Activated naive CD8-positive, alpha-beta T cell treated with anti-CD3 and anti-CD28 coated beads, Interleukin-2, amount 10 ng/mL, durations not matched to agents 7 days and 5 days (primary cell): ENCODE data around the gene MGME1. TPM values are rescaled to one million over a fixed set of nuclear protein-coding genes. Genes with fewer than 3 reads are reported as not detected.

Experiments
- ATAC-seq: fragments of 150-1000 bp; cut with Tn5 transposase; one replicate; pipeline ENCODE4 v1.10.0; 2021; ENCODE audit warnings: low read depth, moderate library complexity
- POLR2A ChIA-PET: fragments of 350-600 bp; sonication (Branson Sonifier 250); formaldehyde crosslinking; loops from one replicate; lab custom pipeline; 2021; ENCODE audit warnings: antibody characterized with exemption; lab: Charles Lee
- DNase-seq: peaks from one replicate; pipeline ENCODE4 v3.0.0; 2021
- H3K27ac Mint-ChIP-seq: one replicate; pipeline ENCODE4 v1.8.0; 2022; ENCODE audit warnings: mild to moderate bottlenecking, mixed read lengths
- H3K27me3 Mint-ChIP-seq: one replicate; pipeline ENCODE4 v1.8.0; 2022; ENCODE audit warnings: mild to moderate bottlenecking, moderate library complexity, mixed read lengths
- H3K36me3 Mint-ChIP-seq: one replicate; pipeline ENCODE4 v1.8.0; 2021; ENCODE audit warnings: mild to moderate bottlenecking, mixed read lengths
- H3K4me1 Mint-ChIP-seq: one replicate; pipeline ENCODE4 v1.8.0; 2021; ENCODE audit warnings: mixed read lengths
- H3K4me3 Mint-ChIP-seq: one replicate; pipeline ENCODE4 v1.8.0; 2022; ENCODE audit warnings: mild to moderate bottlenecking, moderate library complexity, mixed read lengths
- H3K9me3 Mint-ChIP-seq: one replicate; pipeline ENCODE4 v1.8.0; 2021; ENCODE audit warnings: mixed read lengths
- total RNA-seq, 2 experiments: library from RNA; stranded (reverse); gene quantifications; one replicate each; pipeline ENCODE4 v1.2.3, GENCODE V29; 2021

MGME1 gene
- total RNA-seq, 2 experiments from 2014 or later, result 32.2 to 37.5 TPM

GRCh38 chr20:17935186-17935585 lies 33.6 kb upstream of the MGME1 start:
- H3K4me1 Mint-ChIP-seq, result peaks cover 9% of the 10 kb centered on the region
- H3K27ac Mint-ChIP-seq, result no peak overlapping the region
- no peak overlapping the region for H3K4me3 Mint-ChIP-seq
- peaks cover 4% of the 10 kb centered on the region for H3K27me3 Mint-ChIP-seq
- POLR2A ChIA-PET, result no interaction called here
- no peaks in the 10 kb centered on the region for H3K36me3 Mint-ChIP-seq
- DNase-seq, result no peak
- ATAC-seq, result no peak
- no peaks in the 10 kb centered on the region for H3K9me3 Mint-ChIP-seq

GRCh38 chr20:17935761-17936160 lies 33.1 kb upstream of the MGME1 start:
- POLR2A ChIA-PET, result no interaction called here
- no peak for ATAC-seq

GRCh38 chr20:17936286-17936760 lies 32.5 kb upstream of the MGME1 start:
- Mint-ChIP-seq H3K4me1 (peaks cover 13% of the 10 kb centered on the region), H3K27ac (no peak overlapping the region), H3K36me3 (peaks cover 4% of the 10 kb centered on the region), H3K4me3 (no peak overlapping the region), H3K9me3 (no peaks in the 10 kb centered on the region), H3K27me3 (no peaks in the 10 kb centered on the region)
- DNase-seq (no peak), ATAC-seq (no peak)
- POLR2A ChIA-PET, result no interaction called here

More at GRCh38 chr20:17935761-17936160, 33.1 kb upstream of the MGME1 start:
- H3K9me3 Mint-ChIP-seq, result no peaks in the 10 kb centered on the region
- peaks cover 13% of the 10 kb centered on the region for H3K4me1 Mint-ChIP-seq
- no peak overlapping the region for H3K27ac Mint-ChIP-seq
- no peak overlapping the region for H3K4me3 Mint-ChIP-seq
- peaks cover 2% of the 10 kb centered on the region for H3K27me3 Mint-ChIP-seq
- peaks cover 4% of the 10 kb centered on the region for H3K36me3 Mint-ChIP-seq
- DNase-seq, result no peak

GRCh38 chr20:17936761-17937732 lies 31.8 kb upstream of the MGME1 start:
- no peaks in the 10 kb centered on the region for H3K27me3 Mint-ChIP-seq
- ATAC-seq (no peak), DNase-seq (no peak)
- no peak overlapping the region for H3K4me3 Mint-ChIP-seq
- peak overlapping the region; percentile 25 for H3K27ac Mint-ChIP-seq
- peaks cover 13% of the 10 kb centered on the region for H3K4me1 Mint-ChIP-seq
- peaks cover 6% of the 10 kb centered on the region for H3K36me3 Mint-ChIP-seq
- no peaks in the 10 kb centered on the region for H3K9me3 Mint-ChIP-seq
- POLR2A ChIA-PET, result interaction anchor here (2.1 kb wide), 1 partner anchor 32 kb away, joined by 7 read pairs; the partner anchor contains the start of genes MGME1 and SNX5

- POLR2A ChIA-PET, result interaction anchor here (0.7 to 2.1 kb wide), 4 partner anchors 28 to 56 kb away, joined by 3 to 8 read pairs (median 5); partner anchors contain the start of genes MGME1 and SNX5
- H3K27me3 Mint-ChIP-seq, result no peaks in the 10 kb centered on the region
- ATAC-seq, result peak; percentile 84
- peak; percentile 71 for DNase-seq
- peak overlapping the region; percentile 37 for H3K4me3 Mint-ChIP-seq
- peaks cover 10% of the 10 kb centered on the region for H3K36me3 Mint-ChIP-seq
- no peaks in the 10 kb centered on the region for H3K9me3 Mint-ChIP-seq
- H3K27ac Mint-ChIP-seq, result peak overlapping the region; percentile 73
- H3K4me1 Mint-ChIP-seq, result peaks cover 16% of the 10 kb centered on the region
Measured at GRCh38 chr20:17938871-17939619, 29.8 kb upstream of the MGME1 start.

GRCh38 chr20:17939622-17940223 lies 29.1 kb upstream of the MGME1 start:
- Mint-ChIP-seq H3K4me1 (peaks cover 17% of the 10 kb centered on the region), H3K4me3 (no peak overlapping the region), H3K36me3 (peaks cover 12% of the 10 kb centered on the region), H3K9me3 (no peaks in the 10 kb centered on the region), H3K27me3 (no peaks in the 10 kb centered on the region), H3K27ac (peak overlapping the region; percentile 73)
- DNase-seq, result no peak
- POLR2A ChIA-PET, result interaction anchor here (1.5 to 2.1 kb wide), 2 partner anchors 27 to 29 kb away, joined by 7 to 8 read pairs; partner anchors contain the start of genes MGME1 and SNX5
- ATAC-seq, result peak; percentile 28

GRCh38 chr20:17940224-17940971 lies 28.4 kb upstream of the MGME1 start:
- no peak for DNase-seq
- Mint-ChIP-seq H3K4me3 (no peak overlapping the region), H3K4me1 (peaks cover 17% of the 10 kb centered on the region), H3K27me3 (no peaks in the 10 kb centered on the region), H3K27ac (peak overlapping the region; percentile 73), H3K9me3 (no peaks in the 10 kb centered on the region), H3K36me3 (peaks cover 16% of the 10 kb centered on the region)
- ATAC-seq, result no peak
- POLR2A ChIA-PET, result no interaction called here

GRCh38 chr20:17941087-17941825 lies 27.6 kb upstream of the MGME1 start:
- Mint-ChIP-seq H3K9me3 (no peaks in the 10 kb centered on the region), H3K27me3 (no peaks in the 10 kb centered on the region), H3K4me3 (no peak overlapping the region), H3K36me3 (peaks cover 19% of the 10 kb centered on the region), H3K4me1 (peaks cover 17% of the 10 kb centered on the region), H3K27ac (peak overlapping the region; percentile 56)
- no peak for ATAC-seq
- no peak for DNase-seq
- POLR2A ChIA-PET, result no interaction called here

- Mint-ChIP-seq H3K36me3 (peaks cover 25% of the 10 kb centered on the region), H3K4me3 (no peak overlapping the region), H3K4me1 (peaks cover 17% of the 10 kb centered on the region), H3K27ac (no peak overlapping the region), H3K27me3 (no peaks in the 10 kb centered on the region), H3K9me3 (no peaks in the 10 kb centered on the region)
- ATAC-seq, result no peak
- POLR2A ChIA-PET, result no interaction called here
- no peak for DNase-seq
Measured at GRCh38 chr20:17941826-17942196, 27.0 kb upstream of the MGME1 start.

GRCh38 chr20:17943343-17943742 lies 25.5 kb upstream of the MGME1 start:
- ATAC-seq (no peak), DNase-seq (no peak)
- peaks cover 17% of the 10 kb centered on the region for H3K4me1 Mint-ChIP-seq
- peaks cover 33% of the 10 kb centered on the region for H3K36me3 Mint-ChIP-seq
- H3K4me3 Mint-ChIP-seq, result no peak overlapping the region
- no peaks in the 10 kb centered on the region for H3K9me3 Mint-ChIP-seq
- H3K27ac Mint-ChIP-seq, result peak overlapping the region; percentile 24
- no peaks in the 10 kb centered on the region for H3K27me3 Mint-ChIP-seq
- POLR2A ChIA-PET, result no interaction called here

- Mint-ChIP-seq H3K4me3 (no peak overlapping the region), H3K27ac (no peak overlapping the region), H3K4me1 (peaks cover 8% of the 10 kb centered on the region), H3K27me3 (no peaks in the 10 kb centered on the region), H3K9me3 (no peaks in the 10 kb centered on the region), H3K36me3 (peaks cover 45% of the 10 kb centered on the region)
- no peak for ATAC-seq
- DNase-seq, result no peak
- POLR2A ChIA-PET, result no interaction called here
Measured at GRCh38 chr20:17944854-17945474, 23.9 kb upstream of the MGME1 start.
